Measurements from ENCODE around the gene FOXI2.

The FOXI2 gene

DNA sequence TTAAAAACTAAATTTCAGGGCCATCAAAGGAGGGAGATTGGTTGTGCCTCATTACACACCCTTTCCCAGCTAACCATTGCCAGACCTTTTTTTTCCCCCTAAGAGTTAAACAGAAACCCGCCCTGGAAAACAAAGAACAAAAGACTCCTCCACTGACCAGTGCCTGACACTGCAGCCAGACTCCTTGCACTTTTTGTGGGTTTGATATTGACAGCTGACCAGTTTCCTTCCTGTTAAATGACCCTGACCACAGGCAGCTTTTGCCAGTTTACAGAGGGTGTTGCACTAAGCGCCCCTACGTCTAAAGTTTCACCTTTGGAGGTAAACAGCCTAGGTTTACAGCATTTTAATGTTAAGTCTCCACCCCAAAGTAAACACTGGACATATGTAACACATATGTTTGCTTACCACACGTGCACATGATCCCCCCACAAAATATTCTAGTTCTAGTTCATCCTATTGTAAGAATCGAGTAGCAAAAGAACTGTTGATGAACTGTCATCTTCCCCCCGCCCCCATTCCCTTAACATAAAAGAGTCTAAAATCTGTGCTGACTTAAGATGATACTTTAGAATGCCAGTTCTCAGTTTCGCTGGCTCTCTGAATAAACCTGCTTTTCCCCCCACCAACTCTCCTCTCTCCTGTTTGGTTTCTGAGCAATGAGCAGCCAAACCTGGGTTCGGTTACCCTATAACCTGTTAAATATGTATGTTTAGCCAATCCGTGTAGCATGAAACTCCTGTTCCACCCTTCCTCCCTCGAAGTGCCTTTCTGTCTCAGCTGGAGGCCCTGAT is 38.0 kb downstream of the FOXI2 start:
- Mint-ChIP-seq H3K36me3 (ENCODE audit: low read depth) (no peaks in the 10 kb centered on the region), H3K9me3 (no peaks in the 10 kb centered on the region), H3K27ac (no peak overlapping the region), H3K4me3 (no peak overlapping the region), H3K27me3 (ENCODE audit: low read depth) (no peaks in the 10 kb centered on the region), H3K4me1 (ENCODE audit: low read depth) (peaks cover 2% of the 10 kb centered on the region)

DNA sequence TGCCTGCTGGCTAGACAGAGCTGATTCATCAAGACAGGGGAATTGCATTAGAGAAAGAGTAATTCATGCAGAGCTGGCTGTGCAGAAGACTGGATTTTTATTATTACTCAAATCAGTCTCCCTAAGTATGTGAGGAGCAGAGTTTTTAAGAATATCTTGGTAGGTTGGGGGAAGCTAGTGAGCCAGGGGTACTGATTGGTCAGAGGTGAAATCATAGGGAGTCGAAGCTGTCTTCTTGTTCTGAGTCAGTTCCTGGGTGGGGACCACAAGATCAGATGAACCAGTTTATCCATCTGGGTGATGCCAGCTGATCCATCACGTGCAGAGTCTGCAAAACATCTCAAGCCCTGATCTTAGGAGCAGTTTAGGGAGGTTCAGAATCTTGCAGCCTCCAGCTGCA is 39.8 kb downstream of the FOXI2 start:
- no peaks in the 10 kb centered on the region for H3K36me3 Mint-ChIP-seq (ENCODE audit: low read depth)
- H3K27ac Mint-ChIP-seq = no peak overlapping the region
- H3K4me3 Mint-ChIP-seq = no peak overlapping the region
- peaks cover 2% of the 10 kb centered on the region for H3K4me1 Mint-ChIP-seq (ENCODE audit: low read depth)
- H3K9me3 Mint-ChIP-seq = no peaks in the 10 kb centered on the region
- H3K27me3 Mint-ChIP-seq (ENCODE audit: low read depth) = no peaks in the 10 kb centered on the region

- H3K9me3 Mint-ChIP-seq = no peaks in the 10 kb centered on the region
- H3K27me3 Mint-ChIP-seq (ENCODE audit: low read depth) = no peaks in the 10 kb centered on the region
- peaks cover 2% of the 10 kb centered on the region for H3K4me1 Mint-ChIP-seq (ENCODE audit: low read depth)
- no peak overlapping the region for H3K27ac Mint-ChIP-seq
- H3K4me3 Mint-ChIP-seq = no peak overlapping the region
- H3K36me3 Mint-ChIP-seq (ENCODE audit: low read depth) = no peaks in the 10 kb centered on the region
Measured at GRCh38 chr10:127781412-127781811, 44.4 kb downstream of the FOXI2 start.

DNA sequence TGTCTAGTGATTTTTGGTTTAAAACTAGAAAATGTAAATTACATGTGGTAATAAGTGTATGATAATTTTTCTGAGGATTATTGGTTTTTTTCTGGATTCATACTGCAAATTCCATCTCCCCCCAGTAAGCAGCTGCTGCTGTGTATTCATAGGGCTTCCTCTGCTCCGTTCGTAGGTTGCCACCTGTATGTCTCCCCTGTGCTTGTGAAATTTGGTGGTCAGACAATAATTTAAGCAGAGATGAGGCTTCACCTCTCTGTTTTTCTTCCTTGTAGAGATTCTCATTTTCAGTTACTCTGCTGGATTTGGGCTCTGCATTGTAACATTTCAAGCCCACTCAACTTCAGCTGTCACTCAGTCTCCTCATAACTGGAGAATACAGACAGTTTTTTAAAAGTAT is 50.9 kb downstream of the FOXI2 start:
- Mint-ChIP-seq H3K4me1 (ENCODE audit: low read depth) (no peaks in the 10 kb centered on the region), H3K4me3 (no peak overlapping the region), H3K9me3 (no peaks in the 10 kb centered on the region), H3K36me3 (ENCODE audit: low read depth) (no peaks in the 10 kb centered on the region), H3K27ac (no peak overlapping the region), H3K27me3 (ENCODE audit: low read depth) (peaks cover 23% of the 10 kb centered on the region)

GRCh38 chr10:127790066-127790624 is 53.2 kb downstream of the FOXI2 start:
- no peaks in the 10 kb centered on the region for H3K9me3 Mint-ChIP-seq
- no peaks in the 10 kb centered on the region for H3K36me3 Mint-ChIP-seq (ENCODE audit: low read depth)

More at GRCh38 chr10:127790066-127790624, 53.2 kb downstream of the FOXI2 start:
- Mint-ChIP-seq H3K4me3 (no peak overlapping the region), H3K27me3 (ENCODE audit: low read depth) (peaks cover 27% of the 10 kb centered on the region), H3K27ac (no peak overlapping the region), H3K4me1 (ENCODE audit: low read depth) (no peaks in the 10 kb centered on the region)

Measured in T-helper 1 cell treated with Interleukin-12 subunit alpha and Interleukin-12 subunit beta and Interleukin-4 antibody, amounts not matched to agents 30 μg/mL and 1 μg/mL, for 36 hours (primary cell).